DOHH2 (cell line): ENCODE data around the gene CYP1B1.

ENCODE experiments used
- H3F3A ChIP-seq: fragments of 200-600 bp; sonication (generic), shearing (Covaris generic); 2 replicates; pipeline ENCODE4 v1.6.0; 2016; ENCODE audit warnings: antibody characterized with exemption, mild to moderate bottlenecking; ENCODE audit not compliant: control insufficient read depth, insufficient read depth
- H3K27ac ChIP-seq: fragments of 200-600 bp; sonication (generic); 2 replicates; pipeline ENCODE4 v1.5.1; 2014; ENCODE audit warnings: low read depth, mild to moderate bottlenecking, low read length, moderate library complexity
- H3K27me3 ChIP-seq: fragments of 200-600 bp; sonication (generic); 2 replicates; pipeline ENCODE4 v1.6.1; 2014; ENCODE audit warnings: mild to moderate bottlenecking, low read length, mixed read lengths; ENCODE audit not compliant: control insufficient read depth
- H3K36me3 ChIP-seq: fragments of 200-600 bp; sonication (generic); 2 replicates; pipeline ENCODE4 v1.6.1; 2014; ENCODE audit warnings: mild to moderate bottlenecking, low read length, moderate library complexity, mixed read lengths; ENCODE audit not compliant: control insufficient read depth
- H3K4me1 ChIP-seq: fragments of 200-600 bp; sonication (generic); 2 replicates; pipeline ENCODE4 v1.6.1; 2014; ENCODE audit warnings: mild to moderate bottlenecking, low read length, mixed read lengths; ENCODE audit not compliant: control insufficient read depth
- H3K4me2 ChIP-seq: fragments of 200-600 bp; sonication (generic); 2 replicates; pipeline ENCODE4 v1.6.0; 2014; ENCODE audit warnings: mild to moderate bottlenecking, low read length, moderate library complexity
- H3K4me3 ChIP-seq: fragments of 200-600 bp; sonication (generic); 2 replicates; pipeline ENCODE4 v1.5.1; 2014; ENCODE audit warnings: mild to moderate bottlenecking, low read length, mixed read lengths
- H3K79me2 ChIP-seq: fragments of 200-600 bp; sonication (generic); 2 replicates; pipeline ENCODE4 v1.6.1; 2014; ENCODE audit warnings: mild to moderate bottlenecking, low read length, mixed read lengths; ENCODE audit not compliant: control insufficient read depth
- H3K9me2 ChIP-seq: fragments of 200-600 bp; sonication (generic); replicated peaks from 2 replicates; pipeline ENCODE4 v1.6.1; 2014; ENCODE audit warnings: mild to moderate bottlenecking, low read length, mixed read lengths; ENCODE audit not compliant: control insufficient read depth
- H3K9me3 ChIP-seq: fragments of 200-600 bp; sonication (generic); 2 replicates; pipeline ENCODE4 v1.6.1; 2014; ENCODE audit warnings: antibody characterized with exemption, low read length, mixed read lengths; ENCODE audit not compliant: control insufficient read depth, insufficient read depth
- H4K20me1 ChIP-seq: fragments of 200-600 bp; sonication (generic); 2 replicates; pipeline ENCODE4 v1.6.0; 2014; ENCODE audit warnings: low read depth, mild to moderate bottlenecking, antibody characterized with exemption, low read length, moderate library complexity; ENCODE audit not compliant: control insufficient read depth, insufficient read depth
- CTCF ChIP-seq: fragments of 200-600 bp; sonication (generic); IDR thresholded peaks from one replicate; pipeline ENCODE4 v1.5.1; 2014; ENCODE audit warnings: antibody characterized with exemption, mild to moderate bottlenecking, low read depth, low read length; ENCODE audit not compliant: poor library complexity, severe bottlenecking
- EZH2phosphoT487 ChIP-seq: fragments of 200-600 bp; sonication (generic); IDR thresholded peaks from 2 replicates; pipeline ENCODE4 v1.6.1; 2017; ENCODE audit warnings: borderline replicate concordance, mild to moderate bottlenecking, antibody characterized with exemption, low read length, moderate library complexity, mixed read lengths

Gene CYP1B1

DNA sequence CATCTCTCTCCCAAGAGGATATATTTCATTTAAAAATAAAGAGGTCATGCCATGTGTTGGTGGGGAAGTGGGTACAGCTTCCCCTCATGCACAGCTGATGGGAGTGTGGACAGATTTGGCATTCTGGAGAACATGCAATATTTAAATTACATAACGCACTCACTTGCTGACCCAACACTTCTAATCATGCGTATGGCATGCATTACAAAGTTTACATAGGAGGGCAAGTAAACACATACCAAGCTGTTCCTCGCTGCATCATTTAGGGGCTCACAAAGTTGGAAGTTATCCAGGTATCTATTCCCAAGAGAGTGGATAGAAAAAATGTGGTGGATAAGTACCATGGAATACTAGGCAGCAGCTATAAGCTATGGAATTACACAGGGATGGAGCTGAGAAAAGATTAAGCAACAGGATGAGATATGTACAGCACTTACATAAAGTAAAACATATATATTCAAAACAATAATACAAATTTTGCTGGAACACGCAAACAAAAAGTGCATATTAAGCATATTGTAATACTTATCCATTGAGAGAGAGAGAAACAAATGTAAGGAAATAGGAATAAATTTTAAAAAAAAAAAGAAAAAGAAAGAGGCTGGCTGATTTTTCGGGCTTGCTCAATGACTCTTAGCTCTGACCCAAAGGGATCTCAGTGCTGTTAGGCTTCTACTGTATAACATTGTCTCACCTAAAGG, 11.0 kb downstream of the CYP1B1 start:
- no peaks in the 10 kb centered on the region for H3K9me2 ChIP-seq
- H3K79me2 ChIP-seq: no peaks in the 10 kb centered on the region
- no peak overlapping the region for H3K4me2 ChIP-seq
- no peaks in the 10 kb centered on the region for H3K36me3 ChIP-seq
- H3K27ac ChIP-seq: no peak overlapping the region
- TF ChIP-seq EZH2phosphoT487 (no peak), CTCF (no peak)
- H3K4me3 ChIP-seq: no peak overlapping the region
- H4K20me1 ChIP-seq: no peaks in the 10 kb centered on the region
- H3F3A ChIP-seq: no peaks in the 10 kb centered on the region
- no peaks in the 10 kb centered on the region for H3K9me3 ChIP-seq
- H3K4me1 ChIP-seq: no peaks in the 10 kb centered on the region
- H3K27me3 ChIP-seq: 0 out of 2 replicates have a peak, but pooled peaks cover 3% of the 10 kb centered on the region

DNA sequence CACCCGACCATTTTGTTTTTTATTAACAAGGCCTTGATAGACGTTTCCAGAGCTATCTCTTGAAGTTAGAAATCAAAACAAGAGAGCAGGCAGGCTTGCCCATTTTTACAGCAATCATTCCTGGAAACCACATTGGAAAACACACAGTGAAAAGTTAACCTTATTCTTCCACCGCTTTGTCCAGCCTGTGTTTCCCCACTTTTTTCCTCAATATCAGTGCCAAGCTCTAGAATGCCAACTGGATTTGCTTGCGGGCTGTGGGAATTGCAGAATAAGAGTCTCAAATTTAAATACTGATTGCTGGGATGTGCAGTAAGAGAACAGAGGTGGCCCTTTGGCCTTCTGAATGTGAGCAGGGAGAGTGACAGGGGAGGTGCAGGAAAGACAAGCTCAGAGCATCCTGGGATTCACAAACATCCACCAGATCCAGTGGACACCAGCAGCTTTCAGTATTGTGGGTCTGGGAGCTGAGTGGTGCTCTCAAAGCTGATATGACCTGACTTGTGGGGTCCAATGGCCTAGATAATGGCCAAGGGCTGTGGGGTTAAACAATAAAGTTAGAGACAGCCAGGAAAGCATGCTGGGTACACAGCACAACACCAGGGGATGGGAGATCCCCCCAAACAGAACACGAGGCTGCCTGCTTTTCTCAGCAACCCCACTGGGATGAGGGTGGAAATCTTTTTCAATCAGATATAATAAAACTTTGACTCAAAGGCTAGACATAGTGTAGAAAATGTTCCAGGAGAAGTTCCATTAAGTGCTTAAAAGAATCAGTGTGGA, 15.5 kb downstream of the CYP1B1 start:
- no peak overlapping the region for H3K4me3 ChIP-seq
- no peak overlapping the region for H3K4me2 ChIP-seq
- TF ChIP-seq CTCF (no peak), EZH2phosphoT487 (no peak)
- H3F3A ChIP-seq: no peaks in the 10 kb centered on the region
- no peaks in the 10 kb centered on the region for H3K79me2 ChIP-seq
- no peaks in the 10 kb centered on the region for H3K9me2 ChIP-seq
- H3K4me1 ChIP-seq: no peaks in the 10 kb centered on the region
- no peak overlapping the region for H3K27ac ChIP-seq
- no peaks in the 10 kb centered on the region; the same call in 1 of the 2 replicates for H3K27me3 ChIP-seq
- no peaks in the 10 kb centered on the region for H3K36me3 ChIP-seq
- no peaks in the 10 kb centered on the region for H3K9me3 ChIP-seq
- H4K20me1 ChIP-seq: no peaks in the 10 kb centered on the region

DNA sequence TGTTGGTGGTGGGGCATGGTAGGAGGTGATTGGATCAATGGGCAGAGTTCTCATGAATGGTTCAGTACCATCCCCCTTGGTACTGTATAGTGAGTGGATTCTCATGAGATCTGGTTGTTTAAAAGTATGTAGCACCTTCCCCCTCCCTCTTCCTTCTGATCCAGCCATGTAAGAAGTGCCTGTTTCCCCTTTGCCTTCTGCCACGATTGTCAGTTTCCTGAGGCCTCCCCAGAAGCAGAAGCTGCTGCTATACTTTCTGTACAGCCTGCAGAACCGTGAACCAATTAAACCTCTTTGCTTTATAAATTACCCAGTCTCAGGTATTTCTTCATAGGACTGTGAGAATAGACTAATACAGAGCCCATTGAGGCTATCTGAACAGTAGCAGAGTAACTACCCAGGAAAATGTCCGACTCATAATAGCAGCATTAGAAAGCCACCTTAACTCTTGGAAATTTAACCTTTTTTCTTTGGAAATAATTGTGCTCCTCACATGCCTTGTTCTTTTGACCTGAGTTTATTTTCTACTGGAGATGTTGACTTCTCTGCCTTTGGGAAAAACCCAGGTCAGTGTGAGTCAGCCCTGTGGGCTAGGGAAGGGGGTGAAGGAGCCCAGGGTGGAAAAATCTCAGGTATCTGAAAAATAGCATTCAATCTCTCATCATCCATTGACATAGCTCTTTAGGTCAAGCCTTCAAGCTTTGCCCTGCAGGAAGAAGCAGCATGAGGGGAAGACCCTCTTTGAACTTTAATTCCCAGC, 18.1 kb downstream of the CYP1B1 start:
- Histone ChIP-seq H3K9me2 (no peaks in the 10 kb centered on the region), H3F3A (no peaks in the 10 kb centered on the region), H3K27me3 (peaks cover 3% of the 10 kb centered on the region), H3K9me3 (no peaks in the 10 kb centered on the region), H3K4me1 (no peaks in the 10 kb centered on the region), H3K4me3 (no peak overlapping the region), H3K27ac (no peak overlapping the region), H3K4me2 (no peak overlapping the region), H4K20me1 (no peaks in the 10 kb centered on the region), H3K79me2 (no peaks in the 10 kb centered on the region), H3K36me3 (no peaks in the 10 kb centered on the region)
- TF ChIP-seq EZH2phosphoT487 (no peak), CTCF (no peak)
